HL-60 (cell line): Measurements from ENCODE around the gene VTI1A.
"Not testable (repeated sequence)": the region's sequence is repeated elsewhere in the genome, so short reads cannot be mapped to it uniquely, and the experiment has no call there.

Experiments
- DNase-seq, 2 experiments: peaks; one replicate each; pipeline ENCODE4 v3.0.0-alpha.2; 2010 to 2020; ENCODE audit warnings: low read depth in 1 of 2, low spot score in 1 of 2
- H3K27ac ChIP-seq: fragments of 250-450 bp; sonication (Bioruptor Pico); replicated peaks from 2 replicates; pipeline ENCODE4 v1.5.1; 2020; ENCODE audit warnings: mild to moderate bottlenecking, moderate library complexity
- H3K27me3 ChIP-seq: fragments of 250-450 bp; sonication (Bioruptor Pico); 2 replicates; pipeline ENCODE4 v1.5.1; 2021; ENCODE audit warnings: mild to moderate bottlenecking, moderate library complexity; ENCODE audit not compliant: insufficient read depth, poor library complexity, severe bottlenecking
- H3K4me3 ChIP-seq: replicated peaks from 2 replicates; pipeline ENCODE4 v1.5.1; 2011; ENCODE audit warnings: mild to moderate bottlenecking, control low read depth, low read length; ENCODE audit not compliant: insufficient read depth
- GABPA ChIP-seq: IDR thresholded peaks from 2 replicates; pipeline ENCODE4 v1.6.1; 2012; ENCODE audit warnings: low read depth
- POLR2AphosphoS5 ChIP-seq: IDR thresholded peaks from 2 replicates; pipeline ENCODE4 v1.6.1; 2012; ENCODE audit warnings: low read depth
- SPI1 ChIP-seq: IDR thresholded peaks from 2 replicates; pipeline ENCODE4 v1.6.1; 2012; ENCODE audit warnings: low read depth, mild to moderate bottlenecking, borderline replicate concordance
- TF ChIP-seq, protein P1 (sequence below): IDR thresholded peaks from 2 replicates; pipeline ENCODE4 v1.6.1; 2012; ENCODE audit warnings: low read depth; ENCODE audit not compliant: insufficient replicate concordance
- TF ChIP-seq, protein P2 (sequence below): IDR thresholded peaks from one replicate; pipeline ENCODE4 v1.5.1; 2011; ENCODE audit warnings: low read length, control low read depth, inconsistent platforms; ENCODE audit not compliant: insufficient read depth

The VTI1A gene

DNA sequence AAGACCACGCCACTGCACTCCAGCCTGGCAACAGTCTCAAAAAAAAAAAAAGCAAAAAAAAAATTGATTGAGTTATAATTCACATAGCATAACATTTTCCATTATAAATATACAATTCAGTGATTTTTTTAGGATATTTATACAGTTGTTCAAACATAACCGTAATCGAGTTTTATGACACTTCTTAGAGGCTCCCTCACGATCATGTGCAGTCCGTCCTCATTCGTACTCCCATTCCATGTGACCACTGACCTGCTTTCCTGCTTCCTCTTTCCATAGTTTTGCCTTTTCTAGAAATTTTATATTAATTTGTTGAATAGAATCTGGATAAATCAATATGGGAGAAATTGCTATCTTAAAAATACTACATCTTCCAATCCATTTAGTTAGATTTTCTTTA, 45.7 kb downstream of the VTI1A start:
- no peak for DNase-seq

DNA sequence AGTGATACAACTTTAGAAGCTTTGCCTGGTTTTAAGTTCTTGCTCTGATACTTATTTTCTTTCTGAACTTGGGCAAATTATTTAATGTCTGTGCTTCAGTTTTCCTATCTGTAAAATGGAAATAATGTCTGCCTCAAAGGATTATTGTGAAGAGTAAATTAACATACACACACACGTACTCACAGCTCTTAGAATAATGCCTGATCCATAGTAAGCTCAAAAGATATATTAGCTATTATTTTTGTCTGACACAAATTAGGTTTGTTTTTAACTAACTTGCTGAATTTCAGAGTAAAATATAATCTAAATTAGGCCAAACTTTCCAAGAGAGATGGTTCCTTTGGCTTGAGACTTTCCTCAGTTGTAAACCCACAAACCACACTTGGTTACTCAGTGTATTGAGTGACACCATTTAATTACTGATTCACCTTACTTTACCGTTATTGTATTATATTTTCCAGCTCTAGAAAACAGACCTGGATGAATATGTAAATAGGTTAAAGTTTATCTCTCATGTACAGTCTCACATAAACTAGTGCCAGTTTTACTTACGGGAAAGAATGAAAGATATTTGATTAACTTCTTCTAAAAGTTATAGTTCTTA, 50.4 kb downstream of the VTI1A start:
- DNase-seq: no peak
- TF ChIP-seq, protein P1, sequence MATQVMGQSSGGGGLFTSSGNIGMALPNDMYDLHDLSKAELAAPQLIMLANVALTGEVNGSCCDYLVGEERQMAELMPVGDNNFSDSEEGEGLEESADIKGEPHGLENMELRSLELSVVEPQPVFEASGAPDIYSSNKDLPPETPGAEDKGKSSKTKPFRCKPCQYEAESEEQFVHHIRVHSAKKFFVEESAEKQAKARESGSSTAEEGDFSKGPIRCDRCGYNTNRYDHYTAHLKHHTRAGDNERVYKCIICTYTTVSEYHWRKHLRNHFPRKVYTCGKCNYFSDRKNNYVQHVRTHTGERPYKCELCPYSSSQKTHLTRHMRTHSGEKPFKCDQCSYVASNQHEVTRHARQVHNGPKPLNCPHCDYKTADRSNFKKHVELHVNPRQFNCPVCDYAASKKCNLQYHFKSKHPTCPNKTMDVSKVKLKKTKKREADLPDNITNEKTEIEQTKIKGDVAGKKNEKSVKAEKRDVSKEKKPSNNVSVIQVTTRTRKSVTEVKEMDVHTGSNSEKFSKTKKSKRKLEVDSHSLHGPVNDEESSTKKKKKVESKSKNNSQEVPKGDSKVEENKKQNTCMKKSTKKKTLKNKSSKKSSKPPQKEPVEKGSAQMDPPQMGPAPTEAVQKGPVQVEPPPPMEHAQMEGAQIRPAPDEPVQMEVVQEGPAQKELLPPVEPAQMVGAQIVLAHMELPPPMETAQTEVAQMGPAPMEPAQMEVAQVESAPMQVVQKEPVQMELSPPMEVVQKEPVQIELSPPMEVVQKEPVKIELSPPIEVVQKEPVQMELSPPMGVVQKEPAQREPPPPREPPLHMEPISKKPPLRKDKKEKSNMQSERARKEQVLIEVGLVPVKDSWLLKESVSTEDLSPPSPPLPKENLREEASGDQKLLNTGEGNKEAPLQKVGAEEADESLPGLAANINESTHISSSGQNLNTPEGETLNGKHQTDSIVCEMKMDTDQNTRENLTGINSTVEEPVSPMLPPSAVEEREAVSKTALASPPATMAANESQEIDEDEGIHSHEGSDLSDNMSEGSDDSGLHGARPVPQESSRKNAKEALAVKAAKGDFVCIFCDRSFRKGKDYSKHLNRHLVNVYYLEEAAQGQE: no peak
- no peak for TF ChIP-seq SPI1
- no peak for TF ChIP-seq POLR2AphosphoS5
- TF ChIP-seq GABPA: no peak
- TF ChIP-seq, protein P2, sequence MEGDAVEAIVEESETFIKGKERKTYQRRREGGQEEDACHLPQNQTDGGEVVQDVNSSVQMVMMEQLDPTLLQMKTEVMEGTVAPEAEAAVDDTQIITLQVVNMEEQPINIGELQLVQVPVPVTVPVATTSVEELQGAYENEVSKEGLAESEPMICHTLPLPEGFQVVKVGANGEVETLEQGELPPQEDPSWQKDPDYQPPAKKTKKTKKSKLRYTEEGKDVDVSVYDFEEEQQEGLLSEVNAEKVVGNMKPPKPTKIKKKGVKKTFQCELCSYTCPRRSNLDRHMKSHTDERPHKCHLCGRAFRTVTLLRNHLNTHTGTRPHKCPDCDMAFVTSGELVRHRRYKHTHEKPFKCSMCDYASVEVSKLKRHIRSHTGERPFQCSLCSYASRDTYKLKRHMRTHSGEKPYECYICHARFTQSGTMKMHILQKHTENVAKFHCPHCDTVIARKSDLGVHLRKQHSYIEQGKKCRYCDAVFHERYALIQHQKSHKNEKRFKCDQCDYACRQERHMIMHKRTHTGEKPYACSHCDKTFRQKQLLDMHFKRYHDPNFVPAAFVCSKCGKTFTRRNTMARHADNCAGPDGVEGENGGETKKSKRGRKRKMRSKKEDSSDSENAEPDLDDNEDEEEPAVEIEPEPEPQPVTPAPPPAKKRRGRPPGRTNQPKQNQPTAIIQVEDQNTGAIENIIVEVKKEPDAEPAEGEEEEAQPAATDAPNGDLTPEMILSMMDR: no peak
- Histone ChIP-seq H3K27me3 (no peaks in the 10 kb centered on the region), H3K27ac (no peak overlapping the region), H3K4me3 (no peak overlapping the region)

More for the DNA sequence above, 45.7 kb downstream of the VTI1A start:
- no peak for TF ChIP-seq POLR2AphosphoS5
- no peak for TF ChIP-seq SPI1
- TF ChIP-seq, protein P2: no peak
- TF ChIP-seq, protein P1: no peak
- no peak for TF ChIP-seq GABPA
- Histone ChIP-seq H3K27me3 (no peaks in the 10 kb centered on the region), H3K27ac (no peak overlapping the region), H3K4me3 (no peak overlapping the region)

DNA sequence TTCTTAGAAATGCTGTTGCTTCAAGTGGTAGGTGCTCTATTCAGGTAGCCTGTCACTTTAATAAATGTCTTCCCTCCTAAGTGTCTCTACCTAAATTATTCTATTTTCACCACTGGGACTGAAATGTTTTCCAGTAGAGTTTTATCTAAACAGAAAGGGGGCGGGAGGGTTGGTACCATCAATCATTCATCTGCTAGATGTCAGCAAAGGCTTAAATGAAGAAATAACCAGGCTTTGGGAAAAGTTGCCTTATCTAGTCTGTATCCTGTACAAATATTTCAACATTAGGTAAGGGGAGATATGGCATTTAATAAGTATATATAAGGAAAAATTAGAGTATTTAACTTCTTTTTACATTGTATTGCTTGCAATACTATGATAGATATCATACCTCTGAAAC, 51.8 kb downstream of the VTI1A start:
- no peak for DNase-seq
- Histone ChIP-seq H3K27me3 (no peaks in the 10 kb centered on the region), H3K4me3 (no peak overlapping the region), H3K27ac (no peak overlapping the region)
- TF ChIP-seq, protein P2: no peak
- TF ChIP-seq, protein P1: no peak
- TF ChIP-seq SPI1 (no peak), POLR2AphosphoS5 (no peak), GABPA (no peak)

DNA sequence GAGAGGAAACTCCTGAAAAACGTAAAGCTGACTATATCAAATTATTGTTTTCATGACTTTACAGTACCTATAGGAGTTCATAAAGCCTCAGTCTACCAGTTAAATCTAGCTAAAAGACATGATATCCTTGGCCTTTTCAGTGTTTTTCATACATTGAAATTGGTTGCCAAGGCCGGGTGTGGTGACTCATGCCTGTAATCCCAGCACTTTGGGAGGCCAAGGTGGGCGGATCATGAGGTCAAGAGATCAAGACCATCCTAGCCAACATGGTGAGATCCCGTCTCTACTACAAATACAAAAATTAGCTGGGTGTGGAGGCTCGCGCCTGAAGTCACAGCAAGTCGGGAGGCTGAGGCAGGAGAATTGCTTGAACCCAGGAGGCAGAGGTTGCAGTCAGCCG, 53.0 kb downstream of the VTI1A start:
- not testable (repeated sequence) for H3K27me3 ChIP-seq, H3K4me3 ChIP-seq, H3K27ac ChIP-seq, DNase-seq
